ENCODE measurements around the gene MMADHC.

DNA sequence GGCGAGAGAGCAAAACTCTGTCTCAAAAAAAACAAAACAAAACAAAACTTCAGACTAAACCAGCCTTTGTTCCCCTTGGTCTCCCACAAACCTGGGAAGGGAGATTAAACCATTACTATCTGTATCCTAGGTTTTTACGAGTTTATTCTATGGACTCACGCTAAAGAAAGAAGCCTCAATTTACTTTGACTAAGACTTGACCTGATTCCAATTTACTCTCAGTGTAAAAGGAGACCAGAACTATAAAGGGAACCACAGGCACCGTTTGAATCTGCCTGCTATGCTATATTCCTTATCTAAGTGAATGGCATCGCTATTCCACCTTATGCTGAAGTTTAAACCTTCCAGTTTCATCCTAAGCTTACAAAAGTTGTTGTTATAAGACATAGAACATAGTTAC is 46.5 kb upstream of the MMADHC start:
- TF ChIP-seq GATA2 (IDR thresholded peaks at IDR 0.05; ENCODE audit: low read depth, low read length) (no peak), GATA3 (IDR thresholded peaks at IDR 0.05; ENCODE audit: low read depth, low read length) (no peak)
